Suppressor macrophage treated with lipopolysaccharide for 1 hour (primary cell): ENCODE data around the gene ZNF134.
A peak's percentile ranks its signal among the peaks of the same experiment; 100 is the strongest.

ENCODE experiments used
- DNase-seq, 3 donors: peaks; one replicate each; pipeline ENCODE4 v3.0.0-alpha.2; 2020 to 2022

The ZNF134 gene

DNA sequence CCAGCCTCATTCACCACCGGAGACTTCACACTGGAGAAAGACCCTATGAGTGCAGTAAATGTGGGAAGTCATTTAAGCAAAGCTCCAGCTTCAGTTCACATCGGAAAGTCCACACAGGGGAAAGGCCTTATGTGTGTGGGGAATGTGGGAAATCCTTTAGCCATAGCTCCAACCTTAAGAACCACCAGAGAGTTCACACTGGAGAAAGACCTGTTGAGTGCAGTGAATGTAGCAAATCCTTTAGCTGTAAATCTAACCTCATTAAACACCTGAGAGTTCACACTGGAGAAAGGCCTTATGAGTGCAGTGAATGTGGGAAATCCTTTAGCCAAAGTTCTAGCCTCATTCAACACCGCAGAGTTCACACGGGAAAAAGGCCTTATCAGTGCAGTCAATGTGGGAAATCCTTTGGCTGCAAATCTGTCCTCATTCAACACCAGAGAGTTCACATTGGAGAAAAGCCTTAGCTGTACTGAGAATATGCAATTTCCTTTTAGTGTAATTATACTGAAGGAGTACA is 27.7 kb downstream of the ZNF134 start:
- DNase-seq, result no peak

DNA sequence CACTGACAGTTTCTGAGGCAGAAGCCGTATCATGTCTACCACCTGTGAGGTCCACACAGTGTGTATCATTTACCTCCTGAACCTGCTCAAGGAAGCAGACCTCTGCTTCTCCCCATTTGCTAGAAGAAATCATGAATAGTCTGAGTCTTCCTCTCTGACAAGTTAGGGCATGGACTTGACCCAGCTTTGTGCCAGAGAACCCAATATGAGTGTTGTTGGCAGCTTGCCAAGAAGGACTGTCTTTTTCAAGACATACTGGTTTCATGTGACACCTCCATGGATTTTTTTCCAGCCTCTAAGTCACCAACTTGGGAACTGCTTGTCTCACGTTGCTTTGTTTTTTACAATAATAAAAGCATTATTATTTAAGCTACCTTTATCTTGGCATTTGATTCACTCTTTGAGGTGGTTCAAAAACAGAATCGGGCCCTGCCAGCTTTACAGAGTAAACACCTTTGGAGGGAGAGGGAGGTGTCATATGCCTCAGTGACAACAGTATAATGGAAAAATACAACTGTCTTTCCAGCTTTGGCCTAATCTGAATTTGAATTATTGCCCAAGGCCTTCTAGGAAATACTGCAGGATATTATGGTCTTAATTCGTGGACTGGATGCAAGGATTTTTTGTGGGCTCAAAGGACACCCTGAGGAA is 28.5 kb downstream of the ZNF134 start:
- no peak for DNase-seq

DNA sequence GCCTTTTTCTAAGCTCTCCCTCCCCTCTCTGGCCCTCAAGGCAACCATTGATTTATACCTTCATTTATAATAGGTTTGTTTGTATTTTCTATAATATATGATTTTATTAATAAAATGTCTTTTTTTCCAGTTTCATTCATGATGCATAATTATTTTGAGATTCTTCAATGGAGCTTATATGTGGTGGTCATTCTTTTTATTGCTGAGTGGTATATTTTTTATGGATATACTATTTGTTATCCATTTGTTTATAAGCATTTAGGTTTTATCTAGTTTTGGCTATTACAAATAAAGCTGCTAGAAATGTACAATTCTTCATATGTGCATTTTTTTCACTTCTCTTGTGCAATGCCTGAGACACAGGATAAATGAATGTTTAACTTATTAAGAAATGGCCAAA is 29.7 kb downstream of the ZNF134 start:
- DNase-seq, result no peak

DNA sequence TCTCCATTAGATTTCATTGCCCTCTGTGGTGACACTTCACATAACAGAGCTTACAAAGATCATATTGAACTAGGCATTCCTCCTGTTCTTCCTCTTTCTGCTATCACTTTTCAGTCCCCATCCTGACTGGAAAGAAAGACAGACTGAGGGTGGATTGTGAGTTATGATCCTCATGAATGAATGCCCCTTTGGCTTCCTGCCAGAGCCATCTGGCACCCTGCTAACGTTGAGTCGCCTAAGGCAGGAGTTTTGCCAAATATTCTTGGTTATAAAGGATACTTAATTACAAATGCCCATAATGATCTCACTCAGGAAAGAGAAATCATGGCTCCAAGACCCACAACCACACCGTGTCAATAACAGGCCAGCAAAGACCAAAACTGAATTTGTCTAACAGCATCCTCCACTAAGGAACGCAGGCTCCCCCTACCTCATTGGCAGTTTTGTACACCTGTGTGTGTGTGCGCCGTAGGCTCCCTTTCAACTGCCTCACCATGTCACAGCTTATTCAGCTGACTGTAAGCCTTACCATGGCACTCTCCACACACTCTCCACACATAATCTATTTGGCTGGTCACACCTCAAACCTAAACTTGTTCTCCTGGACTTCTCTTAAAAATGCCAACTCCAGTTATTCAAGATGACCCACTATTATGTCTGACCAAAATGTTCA is 34.4 kb downstream of the ZNF134 start:
- DNase-seq, result no peak

DNA sequence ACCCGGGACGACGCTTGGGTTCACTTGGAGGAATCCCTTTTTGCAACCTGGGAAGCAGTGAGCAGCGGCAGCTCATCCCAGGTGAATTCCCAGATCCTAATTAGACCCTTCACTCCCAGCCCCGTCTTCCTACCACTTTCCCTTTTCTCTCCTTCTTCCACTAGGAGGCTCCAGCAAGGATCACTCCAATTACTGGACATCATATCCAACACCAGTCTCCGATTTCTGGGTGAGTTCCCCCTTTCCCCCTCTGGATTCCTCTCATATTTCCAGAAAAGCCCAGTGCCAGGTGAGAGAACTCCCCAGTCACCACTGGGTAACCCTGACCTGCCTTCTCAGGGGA is 37.6 kb downstream of the ZNF134 start:
- no peak for DNase-seq

GRCh38 chr19:57653689-57654088 is 39.6 kb downstream of the ZNF134 start:
- no peak for DNase-seq

DNA sequence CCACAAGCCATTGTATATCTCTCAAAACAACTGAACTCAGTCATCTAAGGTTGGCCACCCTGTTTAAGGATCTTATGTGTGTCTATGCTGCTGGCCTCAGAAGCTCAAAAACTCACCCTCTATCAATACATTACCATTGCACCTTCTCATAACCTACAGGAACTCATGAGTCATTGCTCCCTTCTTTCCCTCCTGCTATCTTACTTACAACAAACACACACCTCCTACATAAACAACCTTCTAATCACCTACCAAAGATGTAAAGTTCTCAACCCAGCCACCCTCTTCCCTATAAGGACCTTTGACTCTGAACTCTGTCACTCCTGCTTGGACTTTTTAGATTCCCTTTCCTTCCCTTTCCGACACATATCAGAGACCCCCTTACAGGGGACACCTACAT is 41.4 kb downstream of the ZNF134 start:
- no peak for DNase-seq

DNA sequence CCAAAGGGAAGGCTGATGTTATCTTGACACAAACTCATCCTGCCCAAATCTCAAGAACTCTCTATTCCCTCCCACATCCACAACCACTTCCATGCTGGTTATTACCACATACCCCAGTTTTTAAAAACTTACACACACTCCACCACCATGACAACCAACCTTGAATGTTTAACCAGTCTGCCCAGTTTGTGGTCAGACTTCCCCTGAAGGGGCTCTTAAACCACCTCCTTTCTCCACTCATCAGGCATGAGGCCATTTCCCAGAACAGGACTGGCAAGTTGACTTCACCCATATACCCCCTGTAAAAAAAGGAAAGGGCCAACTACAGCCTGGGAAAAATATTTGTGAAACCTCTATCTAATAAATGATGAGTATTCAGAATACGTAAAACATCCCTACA is 42.3 kb downstream of the ZNF134 start:
- no peak for DNase-seq

- DNase-seq, result peak in 2 of 3 donors; percentile 12 to 47
Measured at GRCh38 chr19:57664269-57665127, 50.5 kb downstream of the ZNF134 start.

DNA sequence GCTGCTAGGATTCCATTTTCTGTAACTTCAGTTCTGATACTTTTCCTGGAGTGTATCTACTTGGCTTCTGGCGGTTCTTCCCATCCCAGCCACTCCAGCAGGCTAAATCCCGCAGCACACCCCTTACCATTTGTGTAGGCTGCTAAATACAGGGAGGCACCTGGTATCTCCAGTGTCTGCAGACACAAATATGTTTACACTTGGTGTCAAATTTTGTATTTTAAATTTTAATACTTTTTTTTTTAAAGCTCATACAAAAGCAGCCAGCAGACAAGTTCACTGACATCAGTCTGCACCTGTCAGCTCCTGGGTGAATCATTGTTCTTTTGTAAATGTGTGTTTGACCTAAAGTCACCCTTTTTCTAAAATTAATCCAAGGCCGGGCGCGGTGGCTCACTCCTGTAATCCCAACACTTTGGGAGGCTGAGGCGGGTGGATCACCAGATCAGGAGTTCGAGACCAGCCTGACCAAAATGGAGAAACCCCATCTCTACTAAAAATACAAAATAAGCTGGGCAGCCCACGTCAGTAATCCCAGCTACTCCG is 51.3 kb downstream of the ZNF134 start:
- no peak for DNase-seq

DNA sequence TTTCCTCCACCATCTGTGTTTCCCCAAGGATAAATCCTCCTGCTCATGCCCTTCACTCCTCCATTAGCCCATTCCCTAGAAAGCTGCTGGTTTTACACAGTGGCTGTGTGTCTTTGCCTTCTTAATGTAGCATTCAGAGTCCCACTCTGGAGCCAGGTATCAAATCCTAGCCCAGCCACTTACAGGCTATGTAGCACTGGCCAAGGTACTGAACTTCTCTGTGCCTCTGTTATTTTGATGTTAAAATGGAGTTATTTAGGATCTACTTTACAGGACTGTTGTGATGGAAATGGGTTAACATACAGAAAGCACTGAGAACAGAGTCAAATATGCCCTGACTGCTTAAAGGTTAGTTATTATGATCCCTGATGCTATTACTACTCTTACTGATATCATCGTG is 53.2 kb downstream of the ZNF134 start:
- DNase-seq, result no peak

GRCh38 chr19:57668635-57669034 is 54.6 kb downstream of the ZNF134 start, which contains the start of gene ZSCAN4:
Gene ZSCAN4, plus strand, starts transcription at chr19:57668935. Its CDS starts 7,211 bp downstream, at chr19:57676146.
- DNase-seq, result no peak

- DNase-seq, result no peak
Measured at GRCh38 chr19:57671124-57671895, 57.3 kb downstream of the ZNF134 start.

GRCh38 chr19:57672466-57672865 is 58.4 kb downstream of the ZNF134 start:
- DNase-seq, result no peak
